ENCODE results near the gene RANBP17.
"Not testable (repeated sequence)": the region's sequence is repeated elsewhere in the genome, so short reads cannot be mapped to it uniquely, and the experiment has no call there.

The RANBP17 gene

DNA sequence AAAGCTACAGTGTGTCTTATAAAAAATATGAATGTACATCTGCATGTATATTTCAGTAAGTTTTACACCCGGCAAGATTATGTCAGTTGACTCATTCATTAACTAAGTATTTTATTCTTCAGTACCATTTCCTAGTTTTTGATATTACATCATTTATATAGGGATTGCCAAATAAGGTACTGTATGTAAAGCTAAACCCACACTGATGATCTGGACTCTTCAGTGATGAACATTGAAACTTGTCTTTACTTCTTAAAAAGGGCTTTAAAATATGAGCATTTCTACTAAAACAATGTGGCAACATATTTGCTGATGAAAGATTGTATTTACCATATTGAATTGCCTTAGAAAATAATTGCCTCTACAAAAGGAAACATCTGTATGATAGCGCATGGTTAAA, 295.5 kb downstream of the RANBP17 start:
- DNase-seq (ENCODE audit: low read depth) = no peak

DNA sequence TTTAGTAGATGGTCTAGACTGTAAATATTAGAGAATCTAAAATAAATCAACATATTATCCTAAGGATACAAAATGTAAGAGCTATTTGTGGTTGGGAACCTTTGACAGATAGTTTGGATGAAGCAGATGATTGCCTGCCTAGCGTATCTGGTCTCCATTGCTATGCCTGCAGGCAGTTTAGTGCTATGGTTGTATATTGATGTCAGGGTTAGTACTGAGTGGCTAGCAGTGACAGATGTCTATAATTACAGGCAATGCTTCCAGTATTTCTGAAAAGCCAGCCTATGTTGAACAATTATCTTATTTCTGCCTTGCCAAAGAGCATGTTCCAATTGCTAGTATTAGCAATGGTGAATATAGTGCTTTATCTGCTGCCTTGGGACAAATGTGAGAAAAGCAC, 296.0 kb downstream of the RANBP17 start:
- DNase-seq (ENCODE audit: low read depth) = no peak

DNA sequence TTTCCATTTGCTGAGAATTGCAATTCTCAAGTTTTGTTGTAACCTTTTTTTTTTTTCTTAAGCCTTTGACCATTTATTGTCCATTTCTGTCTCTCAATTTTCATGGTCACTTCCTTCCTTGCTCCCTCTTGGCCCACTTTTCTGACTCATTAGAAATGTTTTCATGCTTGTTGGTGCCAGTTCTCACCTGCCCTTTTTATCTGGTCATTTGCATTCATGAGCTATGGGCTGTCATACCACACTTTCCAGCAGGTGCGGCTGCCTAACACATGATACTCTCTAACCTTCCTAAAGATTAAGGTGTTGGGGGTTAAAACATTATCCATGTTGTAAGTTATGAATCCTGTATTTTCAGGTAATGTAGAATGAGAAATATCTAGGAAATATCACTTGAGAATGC, 296.8 kb downstream of the RANBP17 start:
- DNase-seq (ENCODE audit: low read depth) = no peak

DNA sequence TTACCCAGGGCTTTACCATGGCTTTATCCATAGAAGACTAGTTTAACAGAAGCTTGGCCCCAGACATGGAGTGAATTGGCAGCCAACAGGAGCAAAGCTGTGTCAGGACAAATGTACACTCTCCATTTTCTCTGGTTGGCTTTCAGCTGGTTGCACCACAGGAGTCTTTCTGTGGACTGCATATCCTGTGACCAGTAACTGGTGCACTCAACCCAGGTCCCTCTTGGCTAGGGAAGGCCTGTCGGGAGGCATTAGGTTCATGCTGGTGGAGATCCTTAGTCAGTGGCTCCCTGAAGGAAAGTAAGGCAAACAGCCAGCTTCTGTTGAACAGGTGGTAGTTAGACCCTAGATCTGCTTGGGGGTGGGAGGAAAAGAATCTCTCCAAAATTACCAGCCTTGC, 300.3 kb downstream of the RANBP17 start:
- no peak for DNase-seq (ENCODE audit: low read depth)

DNA sequence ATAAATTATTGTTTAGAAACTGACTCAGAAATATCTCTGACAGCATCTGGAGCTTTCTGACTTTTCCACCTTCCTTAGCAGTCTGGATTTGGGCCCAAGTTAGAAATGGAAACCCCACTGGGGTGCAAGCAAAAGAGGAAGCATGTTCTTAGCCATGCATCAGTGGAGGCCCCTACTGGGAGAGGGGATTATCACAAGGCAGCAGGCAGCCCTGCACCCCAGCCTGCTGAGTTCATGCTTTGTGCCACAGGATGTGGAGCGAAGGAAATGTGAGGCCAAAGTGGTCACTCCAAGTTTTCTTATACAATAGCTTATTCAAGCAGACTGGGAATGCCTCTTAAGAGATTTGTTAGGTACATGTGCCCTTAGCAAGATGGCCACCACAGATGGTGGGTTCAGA, 300.8 kb downstream of the RANBP17 start:
- DNase-seq (ENCODE audit: low read depth) = no peak

DNA sequence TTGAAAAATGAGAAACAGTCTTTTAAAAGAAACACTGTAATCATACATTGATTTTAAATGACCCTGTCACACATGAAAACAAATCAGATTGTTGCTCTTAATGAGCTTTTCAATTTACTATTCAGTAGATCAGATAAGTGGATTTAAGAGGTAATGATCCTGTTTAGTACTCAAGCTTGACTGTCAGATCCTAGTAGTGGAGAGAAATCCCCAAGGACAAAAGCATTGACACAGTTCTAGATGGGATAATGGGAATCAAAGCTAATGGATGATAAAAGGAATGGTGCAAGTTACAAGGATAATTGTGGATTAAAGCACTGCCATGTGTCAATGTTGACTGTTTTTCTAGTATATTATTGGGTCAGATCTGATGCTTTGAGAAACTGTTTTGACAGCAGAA, 304.9 kb downstream of the RANBP17 start:
- no peak for DNase-seq (ENCODE audit: low read depth)

DNA sequence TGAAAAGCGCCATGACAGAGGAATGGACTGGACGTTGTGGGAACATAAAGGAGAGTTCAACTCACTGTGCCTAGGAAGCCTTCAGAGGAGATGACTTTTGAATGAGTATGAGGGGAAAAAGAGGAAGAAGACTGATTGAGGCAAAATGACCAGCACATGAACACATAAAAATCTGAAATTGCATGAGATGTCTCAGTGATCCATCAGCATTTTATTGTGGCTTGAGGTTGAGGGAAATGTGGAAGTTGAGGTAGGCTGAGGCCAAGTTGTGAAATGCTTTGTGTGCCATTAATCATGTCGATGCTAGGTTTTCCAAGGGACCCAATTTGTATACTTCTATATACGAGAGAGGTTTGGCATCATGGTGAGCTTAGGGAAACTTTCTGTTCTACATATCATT, 306.4 kb downstream of the RANBP17 start:
- DNase-seq (ENCODE audit: low read depth) = no peak

DNA sequence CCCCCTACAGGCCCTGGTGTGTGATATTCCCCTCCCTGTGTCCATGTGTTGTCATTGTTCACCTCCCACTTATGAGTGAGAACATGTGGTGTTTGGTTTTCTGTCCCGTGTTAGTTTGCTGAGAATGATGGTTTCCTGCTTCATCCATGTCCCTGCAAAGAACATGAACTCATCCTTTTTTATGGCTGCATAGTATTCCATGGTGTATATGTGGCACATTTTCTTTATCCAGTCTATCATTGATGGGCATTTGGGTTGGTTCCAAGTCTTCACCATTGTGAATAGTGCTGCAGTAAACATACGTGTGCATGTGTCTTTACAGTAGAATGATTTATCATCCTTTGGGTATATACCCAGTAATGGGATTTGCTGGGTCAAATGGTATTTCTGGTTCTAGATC, 313.1 kb downstream of the RANBP17 start:
- DNase-seq (ENCODE audit: low read depth) = not testable (repeated sequence)

DNA sequence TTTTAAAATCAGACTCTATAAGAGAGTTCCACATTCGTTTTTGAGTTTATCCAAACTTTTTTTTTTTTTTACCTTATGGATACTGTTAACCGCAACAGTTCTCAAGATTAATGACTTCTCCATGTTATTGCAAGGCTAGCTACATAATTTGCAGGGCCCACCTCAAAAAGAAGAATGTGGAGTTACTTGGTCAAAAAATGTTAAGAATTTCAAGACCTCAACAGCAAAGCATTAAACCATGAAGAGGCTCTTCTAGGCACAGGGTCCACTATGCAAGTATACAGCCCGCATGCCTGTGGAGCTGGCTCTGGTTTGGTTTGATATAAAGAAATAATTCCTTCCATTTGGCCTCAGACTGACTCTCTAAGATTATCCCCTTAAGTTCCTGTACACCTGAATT, 313.9 kb downstream of the RANBP17 start:
- DNase-seq (ENCODE audit: low read depth) = no peak

DNA sequence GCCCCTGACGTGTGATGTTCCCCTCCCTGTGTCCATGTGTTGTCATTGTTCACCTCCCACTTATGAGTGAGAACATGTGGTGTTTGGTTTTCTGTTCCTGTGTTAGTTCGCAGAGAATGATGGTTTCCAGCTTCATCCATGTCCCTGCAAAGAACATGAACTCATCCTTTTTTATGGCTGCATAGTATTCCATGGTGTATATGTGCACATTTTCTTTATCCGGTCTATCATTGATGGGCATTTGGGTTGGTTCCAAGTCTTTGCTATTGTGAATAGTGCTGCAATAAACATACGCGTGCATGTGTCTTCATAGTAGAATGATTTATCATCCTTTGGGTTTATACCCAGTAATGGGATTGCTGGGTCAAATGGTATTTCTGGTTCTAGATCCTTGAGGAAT, 316.4 kb downstream of the RANBP17 start:
- DNase-seq (ENCODE audit: low read depth) = not testable (repeated sequence)

DNA sequence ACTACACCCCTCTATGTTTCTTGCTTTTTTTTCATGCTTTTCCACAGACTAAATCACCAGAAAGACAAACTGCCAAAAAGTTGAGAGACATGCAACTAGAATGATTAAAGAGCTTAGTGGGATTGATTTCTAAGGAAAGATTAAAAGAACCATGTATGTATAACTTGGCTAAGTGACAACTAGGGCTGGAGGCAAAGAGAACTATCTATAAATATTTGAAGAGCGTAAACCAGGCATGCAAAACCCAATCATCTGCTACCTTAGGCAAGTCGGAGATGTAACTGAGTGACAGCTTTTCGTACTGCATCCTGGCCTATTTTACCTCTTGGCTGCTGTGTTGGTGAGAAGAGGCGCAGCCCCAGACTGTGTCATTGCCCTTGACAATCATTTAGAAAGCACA, 326.2 kb downstream of the RANBP17 start:
- no peak for DNase-seq (ENCODE audit: low read depth)

DNA sequence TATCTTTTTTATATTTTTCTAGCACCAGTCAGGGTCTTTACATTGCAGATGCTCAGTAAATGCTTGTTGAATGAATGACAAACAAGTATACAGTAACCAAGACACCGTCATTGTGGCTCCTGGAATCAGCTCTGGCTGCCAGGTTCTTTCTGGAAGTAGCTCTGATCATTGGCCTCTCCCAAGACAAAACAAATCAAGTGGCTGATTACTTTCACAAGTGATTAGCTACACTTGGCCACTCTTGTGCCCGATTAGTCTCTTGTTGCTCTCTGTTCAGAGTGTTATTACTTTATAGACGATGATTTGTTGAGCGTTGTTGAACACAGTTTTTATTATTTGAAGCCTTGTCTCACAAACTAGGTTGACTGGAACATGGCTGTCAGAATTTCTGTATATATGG, 327.6 kb downstream of the RANBP17 start:
- DNase-seq (ENCODE audit: low read depth) = no peak

DNA sequence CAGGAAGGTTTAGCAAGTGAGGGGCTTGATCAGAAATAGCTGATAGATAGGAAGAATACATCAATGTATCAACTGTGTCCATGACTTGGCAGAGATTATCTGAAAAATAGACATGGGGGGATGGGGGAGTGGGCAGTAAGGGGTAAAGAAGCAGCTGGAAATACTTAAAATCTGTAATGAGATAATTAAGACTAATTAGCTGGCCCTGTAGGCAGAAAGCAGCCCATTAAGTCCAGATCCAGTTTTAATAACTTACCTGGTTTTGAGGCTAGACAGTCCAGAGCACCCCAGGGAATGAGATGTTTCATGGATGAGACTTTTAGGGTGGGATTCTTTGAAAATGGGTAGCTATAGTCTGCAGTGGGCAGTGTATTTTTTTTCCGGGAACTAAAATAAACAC, 330.3 kb downstream of the RANBP17 start:
- DNase-seq (ENCODE audit: low read depth) = no peak

DNA sequence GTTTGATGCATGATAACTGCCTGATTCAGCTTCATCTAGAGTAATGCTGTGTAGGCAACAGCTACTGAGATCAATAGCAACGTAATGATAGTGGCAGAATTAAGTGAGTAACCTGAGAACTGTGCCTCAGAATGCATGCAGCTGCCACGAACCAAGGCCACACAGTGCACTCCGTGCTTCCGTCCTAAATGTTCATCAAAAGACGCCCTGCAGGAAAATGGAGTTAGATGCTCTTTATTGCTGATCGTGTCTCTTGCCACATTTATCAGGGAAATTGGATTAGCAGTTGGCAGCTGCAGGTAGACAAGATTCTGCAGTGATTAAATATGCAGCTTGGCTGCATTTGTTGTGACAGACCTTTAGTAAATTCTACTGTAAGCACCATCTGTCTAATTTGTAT, 339.5 kb downstream of the RANBP17 start:
- DNase-seq (ENCODE audit: low read depth) = no peak

DNA sequence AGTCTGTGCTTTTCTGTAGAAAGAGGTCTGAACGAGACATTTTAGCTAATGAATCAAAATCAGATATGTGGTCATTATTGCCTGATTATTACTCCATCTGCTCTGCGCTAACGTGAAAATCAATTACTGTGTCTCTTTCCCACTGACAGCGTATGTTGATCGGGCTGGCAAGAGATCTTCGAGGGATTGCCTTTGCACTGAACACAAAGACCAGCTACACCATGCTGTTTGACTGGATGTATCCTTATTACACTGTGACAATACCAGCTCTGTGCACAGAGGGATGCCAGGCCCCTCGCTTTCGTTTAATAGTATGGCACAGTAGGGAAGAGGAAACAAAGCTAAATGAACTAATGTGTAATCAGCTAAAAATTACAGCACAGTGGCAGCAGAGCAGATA, 343.6 kb downstream of the RANBP17 start:
- no peak for DNase-seq (ENCODE audit: low read depth)

DNA sequence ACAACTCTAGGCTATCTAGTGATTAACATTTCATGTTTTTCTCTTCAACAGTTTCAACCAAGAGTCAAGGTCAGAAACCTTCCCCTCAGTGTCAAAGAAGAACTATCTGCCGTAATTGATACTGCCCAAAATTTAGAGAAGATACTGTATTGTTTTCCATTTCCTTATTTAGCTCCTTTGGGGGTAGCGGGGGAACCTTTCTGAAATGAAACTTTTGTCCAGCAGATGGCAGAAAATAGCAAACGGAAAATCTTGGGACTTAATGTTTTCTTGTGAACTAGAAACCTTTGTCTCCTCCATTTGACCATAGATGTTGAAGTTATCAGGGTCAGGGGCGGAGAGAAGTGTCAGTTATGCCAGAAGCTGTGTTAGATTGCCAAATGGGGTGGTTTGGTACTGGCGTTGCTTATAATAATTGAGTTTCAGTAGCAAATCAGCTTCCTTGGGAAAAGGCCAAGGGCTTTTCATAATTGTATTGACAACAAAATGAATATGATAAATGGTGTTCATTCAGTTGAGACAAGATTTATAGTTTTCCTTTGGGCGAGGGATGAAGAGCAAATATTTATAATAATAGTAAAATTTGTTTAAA, 345.5 kb downstream of the RANBP17 start:
- DNase-seq (ENCODE audit: low read depth) = no peak

DNA sequence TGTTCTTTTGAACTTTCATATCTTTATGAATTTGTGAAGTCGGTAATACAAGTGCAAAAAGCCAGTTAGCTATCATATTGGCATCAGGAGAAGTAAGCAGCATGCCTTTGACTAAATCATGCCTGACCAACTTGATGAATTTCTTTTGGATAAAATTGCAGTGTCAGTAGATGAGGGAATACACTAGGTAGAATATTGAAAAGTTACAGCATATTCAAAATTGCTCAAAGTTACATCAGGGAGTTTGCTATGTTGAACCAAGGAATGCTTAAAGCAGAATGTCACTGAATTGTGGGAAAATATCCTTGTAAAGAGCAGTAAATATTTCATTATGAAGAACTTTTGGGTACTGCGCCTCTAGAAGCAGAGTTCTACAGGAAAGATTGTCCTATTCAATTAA, 360.1 kb downstream of the RANBP17 start:
- no peak for DNase-seq (ENCODE audit: low read depth)

DNA sequence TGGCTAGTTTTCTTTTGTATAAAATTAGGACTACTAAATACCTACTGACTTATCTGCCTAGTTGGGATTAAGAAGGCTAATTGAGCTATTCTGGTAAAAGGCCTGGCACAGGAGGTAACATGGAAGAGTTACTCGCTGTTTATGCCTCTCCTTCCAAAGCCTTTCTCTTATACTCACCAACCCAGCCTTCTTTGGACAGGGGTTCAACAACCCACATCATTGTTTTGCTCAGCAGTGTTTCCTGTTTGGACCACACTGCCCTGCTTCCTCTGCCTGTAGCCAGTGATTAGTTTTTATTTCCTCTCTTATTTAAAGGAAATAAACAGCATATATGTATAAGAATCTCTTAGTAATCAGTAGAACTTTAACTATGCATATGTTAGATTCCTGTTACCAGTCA, 362.1 kb downstream of the RANBP17 start:
- DNase-seq (ENCODE audit: low read depth) = no peak

DNA sequence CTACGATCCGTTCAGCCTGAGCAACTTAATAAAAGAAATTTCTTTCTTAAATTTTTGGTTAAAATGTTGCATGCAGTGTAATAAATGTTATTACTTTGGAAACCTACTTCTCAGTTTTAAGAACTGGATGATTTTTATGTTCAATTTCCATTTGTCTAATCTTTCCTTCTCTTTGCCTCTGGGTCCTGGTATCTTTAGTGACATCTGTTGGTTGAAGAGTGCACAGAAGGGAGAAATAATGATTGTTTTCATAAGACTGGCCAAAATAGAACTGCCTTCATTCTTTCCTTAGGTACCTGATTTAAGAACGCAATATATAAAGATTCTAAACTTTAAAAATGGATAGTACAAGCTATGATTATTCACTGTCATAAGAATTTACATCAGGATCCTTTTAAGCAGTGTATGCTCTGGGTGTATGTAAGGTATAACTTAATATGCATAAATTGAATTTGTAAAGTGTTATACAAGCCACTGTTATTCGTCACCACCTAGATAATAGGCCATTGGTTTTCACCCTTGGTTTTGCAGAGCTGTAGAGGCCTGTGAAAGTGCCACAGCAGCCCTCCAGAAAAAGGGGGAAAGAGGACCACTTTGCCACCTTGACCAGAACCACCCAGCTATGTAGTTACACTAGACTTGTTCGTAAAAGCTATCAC, 364.4 kb downstream of the RANBP17 start:
- DNase-seq (ENCODE audit: low read depth) = no peak

DNA sequence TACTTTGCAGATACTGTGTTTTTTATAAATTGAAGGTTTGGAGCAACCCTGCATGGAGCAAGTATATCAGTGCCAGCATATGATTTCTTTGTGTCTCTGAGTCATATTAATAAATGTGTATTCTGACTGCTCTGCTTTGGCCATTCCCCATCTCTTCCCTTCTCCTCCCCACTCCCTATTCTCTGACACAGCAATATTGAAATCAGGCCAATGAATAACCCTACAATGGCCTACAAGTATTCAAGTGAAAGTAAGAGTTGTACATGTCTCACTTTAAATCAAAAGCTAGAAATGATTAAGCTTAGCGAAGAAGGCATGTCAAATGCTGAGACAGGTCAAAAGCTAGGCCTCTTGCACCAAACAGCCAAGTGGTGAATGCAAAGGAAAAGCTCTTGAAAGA, 365.0 kb downstream of the RANBP17 start:
- DNase-seq (ENCODE audit: low read depth) = no peak

DNA sequence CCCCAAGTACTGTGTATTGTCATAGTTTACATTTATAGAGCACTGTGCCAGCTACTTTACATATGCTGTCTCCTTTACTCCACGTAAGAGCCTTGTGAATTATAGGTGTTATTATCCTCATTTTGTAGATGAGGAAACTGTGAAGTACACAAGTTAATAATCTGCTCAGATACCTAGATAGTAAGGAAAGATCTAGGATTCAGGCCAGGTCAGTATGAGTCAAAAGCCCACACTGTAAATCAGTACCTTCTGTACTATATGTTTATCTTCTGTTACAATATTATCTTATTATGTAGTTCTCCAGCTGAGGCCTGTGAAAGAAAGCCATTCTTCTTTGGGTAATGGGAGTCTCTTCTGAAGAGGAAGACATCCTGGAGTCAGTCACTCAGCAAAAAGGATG, 374.8 kb downstream of the RANBP17 start:
- DNase-seq (ENCODE audit: low read depth) = no peak

DNA sequence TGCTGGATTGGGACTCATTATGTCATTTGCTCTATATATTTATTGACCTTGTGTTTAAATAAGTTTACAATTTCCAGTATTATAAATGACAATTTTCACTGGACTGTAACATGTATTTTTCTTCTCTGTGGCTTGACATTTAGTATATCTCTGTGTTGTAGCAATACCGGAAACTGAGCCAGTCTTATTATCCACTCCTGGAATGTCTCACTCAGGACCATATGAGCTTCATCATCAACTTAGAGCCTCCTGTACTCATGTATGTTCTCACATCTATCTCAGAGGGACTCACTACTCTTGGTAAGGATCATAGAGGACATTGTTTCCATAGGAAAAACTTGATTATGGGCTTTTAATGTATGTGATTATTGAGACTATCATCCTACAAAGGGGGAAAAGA, 380.7 kb downstream of the RANBP17 start:
- DNase-seq (ENCODE audit: low read depth) = no peak

DNA sequence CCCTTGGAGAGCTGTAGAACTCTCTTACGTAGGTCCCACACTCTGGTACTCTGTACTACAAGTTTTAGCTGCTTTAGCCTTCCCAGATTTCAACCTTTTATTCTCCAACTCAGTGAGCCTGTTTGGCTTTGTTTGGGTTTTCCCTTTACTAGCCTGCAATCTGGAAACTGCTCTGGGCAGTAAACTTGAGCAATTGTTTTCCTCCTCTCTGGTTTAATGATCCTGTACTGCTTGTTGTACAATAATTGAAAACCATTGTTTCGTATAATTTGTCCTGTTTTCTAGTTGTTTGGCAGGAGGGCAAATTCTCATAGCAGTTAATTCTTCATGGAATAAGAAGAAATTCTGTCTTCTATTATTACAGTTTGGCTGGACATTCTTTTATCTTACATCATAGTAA, 384.4 kb downstream of the RANBP17 start:
- DNase-seq (ENCODE audit: low read depth) = no peak

DNA sequence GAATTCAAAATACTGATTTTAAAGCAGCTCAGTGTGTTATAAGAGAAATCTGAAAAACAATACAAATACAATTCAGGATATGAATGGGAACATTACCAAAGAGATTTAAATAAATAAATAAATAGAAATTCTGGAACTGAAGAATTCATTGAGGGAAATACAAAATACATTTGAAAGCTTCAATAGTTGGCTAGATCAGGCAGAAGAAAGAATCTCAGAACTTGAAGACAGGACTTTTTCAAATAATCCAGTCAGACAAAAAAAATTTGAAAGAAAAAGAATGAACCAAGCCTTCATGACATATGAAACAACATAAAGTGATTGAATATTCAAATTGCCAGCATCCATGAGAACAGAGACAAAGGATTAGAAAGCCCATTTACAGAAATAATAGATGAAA, 387.6 kb downstream of the RANBP17 start:
- DNase-seq (ENCODE audit: low read depth) = no peak
